ENCODE measurements around the gene TNNC1. TPM values are rescaled to one million over a fixed set of nuclear protein-coding genes. Genes with fewer than 3 reads are reported as not detected.

The TNNC1 gene
- total and polyA plus RNA-seq, 2 donors (not counting 3 experiments of a cell fraction or from before 2014, with no cell fraction given), result 0.12 TPM; not detected in 1

- no peaks in the 10 kb centered on the region for H3K9me1 ChIP-seq (replicated peaks; ENCODE audit: control insufficient read depth, extremely low read depth, insufficient read depth, low read length)
- ChIA-PET POLR2A (no interaction called here), CTCF (interaction anchor here (0.9 to 3.2 kb wide), 4 partner anchors 11 to 212 kb away, joined by 3 to 26 read pairs (median 5); no protein-coding TSS in a partner anchor)
- peaks cover 25% of the 10 kb centered on the region for H3K4me1 ChIP-seq (ENCODE audit: control insufficient read depth, extremely low read depth, insufficient read depth, low read length)
- BruUV-seq (replicated peaks), result no TSS peak
- TF ChIP-seq MAX (IDR thresholded peaks at IDR 0.05; ENCODE audit: insufficient read depth, insufficient read length) (no peak), EZH2 (IDR thresholded peaks at IDR 0.05; ENCODE audit: borderline replicate concordance, low read depth, low read length, severe bottlenecking) (no peak), POLR2AphosphoS5 (IDR thresholded peaks at IDR 0.05; ENCODE audit: insufficient read depth, low read depth, low read length) (no peak), POLR2A (IDR thresholded peaks at IDR 0.05; ENCODE audit: low read depth, low read length) (no peak), GATA2 (IDR thresholded peaks at IDR 0.05; ENCODE audit: insufficient read depth, insufficient read length, low read depth, low read length) (no peak), FOS (IDR thresholded peaks at IDR 0.05; ENCODE audit: borderline replicate concordance, insufficient read depth, low read length) (no peak), MYC (IDR thresholded peaks at IDR 0.05; ENCODE audit: low read depth, low read length) (no peak), JUN (IDR thresholded peaks at IDR 0.05; ENCODE audit: borderline replicate concordance, insufficient read depth, insufficient read length, low read depth) (no peak)
- TF ChIP-seq, protein P1, sequence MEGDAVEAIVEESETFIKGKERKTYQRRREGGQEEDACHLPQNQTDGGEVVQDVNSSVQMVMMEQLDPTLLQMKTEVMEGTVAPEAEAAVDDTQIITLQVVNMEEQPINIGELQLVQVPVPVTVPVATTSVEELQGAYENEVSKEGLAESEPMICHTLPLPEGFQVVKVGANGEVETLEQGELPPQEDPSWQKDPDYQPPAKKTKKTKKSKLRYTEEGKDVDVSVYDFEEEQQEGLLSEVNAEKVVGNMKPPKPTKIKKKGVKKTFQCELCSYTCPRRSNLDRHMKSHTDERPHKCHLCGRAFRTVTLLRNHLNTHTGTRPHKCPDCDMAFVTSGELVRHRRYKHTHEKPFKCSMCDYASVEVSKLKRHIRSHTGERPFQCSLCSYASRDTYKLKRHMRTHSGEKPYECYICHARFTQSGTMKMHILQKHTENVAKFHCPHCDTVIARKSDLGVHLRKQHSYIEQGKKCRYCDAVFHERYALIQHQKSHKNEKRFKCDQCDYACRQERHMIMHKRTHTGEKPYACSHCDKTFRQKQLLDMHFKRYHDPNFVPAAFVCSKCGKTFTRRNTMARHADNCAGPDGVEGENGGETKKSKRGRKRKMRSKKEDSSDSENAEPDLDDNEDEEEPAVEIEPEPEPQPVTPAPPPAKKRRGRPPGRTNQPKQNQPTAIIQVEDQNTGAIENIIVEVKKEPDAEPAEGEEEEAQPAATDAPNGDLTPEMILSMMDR (IDR thresholded peaks at IDR 0.05; ENCODE audit: extremely low read depth in 1 of 2, insufficient read depth in 1 of 2, low read depth in 1 of 2, low read length in 2 of 2), result no peak
- H2AFZ ChIP-seq (ENCODE audit: low read depth, low read length), result no peak overlapping the region
- no peak overlapping the region for H3K4me2 ChIP-seq (ENCODE audit: insufficient read depth, low read length)
- H3K27me3 ChIP-seq (ENCODE audit: control insufficient read depth in 2 of 2, insufficient read depth in 2 of 2, low read length in 2 of 2), result no peaks in the 10 kb centered on the region
- H3K4me3 ChIP-seq (replicated peaks in 1 of 3; ENCODE audit: insufficient read depth in 1 of 3, low read depth in 1 of 3, low read length in 3 of 3), result no peak overlapping the region
- dilution Hi-C loops (cut with MboI; ENCODE audit: extremely low pct_ligation_motif_present, low sequenced_read_pairs) (no loop called here), intact Hi-C loops (cut with micrococcal nuclease) (no loop called here)
- no peak overlapping the region for H3K9ac ChIP-seq (replicated peaks; ENCODE audit: extremely low read depth, insufficient read depth, low read length)
- H4K20me1 ChIP-seq (replicated peaks; ENCODE audit: control insufficient read depth, extremely low read depth, insufficient read depth, low read length), result no peaks in the 10 kb centered on the region
- H3K36me3 ChIP-seq (ENCODE audit: control insufficient read depth in 2 of 2, extremely low read depth in 1 of 2, insufficient read depth in 2 of 2, low read length in 2 of 2), result peaks cover 0 to 2% of the 10 kb centered on the region in 2 experiments
- H3K9me3 ChIP-seq (replicated peaks; ENCODE audit: control insufficient read depth, insufficient read depth, low read length), result no peaks in the 10 kb centered on the region
- H3K27ac ChIP-seq (ENCODE audit: insufficient read depth, low read depth, low read length), result no peak overlapping the region
- H3K79me2 ChIP-seq (ENCODE audit: control insufficient read depth, insufficient read depth, low read length), result no peaks in the 10 kb centered on the region
- DNase-seq (ENCODE audit: low read depth, low spot score), result no peak
- no peak for FAIRE-seq
These were observed 21.6 kb downstream of the TNNC1 start for GRCh38 chr3:52432225-52432624.

Measured in endothelial cell of umbilical vein (primary cell).